Measurements from ENCODE around the gene HSBP1.

DNA sequence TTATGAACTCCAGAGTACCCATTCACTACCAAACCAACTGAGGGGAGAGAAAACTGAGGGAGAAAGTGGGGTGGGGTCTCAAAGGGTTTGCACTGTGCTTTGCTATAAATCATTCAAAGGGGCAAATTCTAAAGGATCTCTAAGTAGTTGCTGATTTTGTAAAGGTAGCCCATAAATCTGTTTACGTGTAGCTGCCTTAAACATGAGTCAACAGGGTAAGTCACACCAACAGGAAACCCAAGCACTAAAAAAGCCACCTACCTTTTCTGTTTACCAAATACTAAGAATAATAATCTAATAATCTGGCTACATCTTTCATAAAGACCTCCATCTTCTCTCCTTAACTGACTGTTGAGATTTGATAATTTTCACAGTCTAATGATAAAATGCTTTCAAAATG is 8.4 kb upstream of the HSBP1 start:
- TF ChIP-seq, protein P1, sequence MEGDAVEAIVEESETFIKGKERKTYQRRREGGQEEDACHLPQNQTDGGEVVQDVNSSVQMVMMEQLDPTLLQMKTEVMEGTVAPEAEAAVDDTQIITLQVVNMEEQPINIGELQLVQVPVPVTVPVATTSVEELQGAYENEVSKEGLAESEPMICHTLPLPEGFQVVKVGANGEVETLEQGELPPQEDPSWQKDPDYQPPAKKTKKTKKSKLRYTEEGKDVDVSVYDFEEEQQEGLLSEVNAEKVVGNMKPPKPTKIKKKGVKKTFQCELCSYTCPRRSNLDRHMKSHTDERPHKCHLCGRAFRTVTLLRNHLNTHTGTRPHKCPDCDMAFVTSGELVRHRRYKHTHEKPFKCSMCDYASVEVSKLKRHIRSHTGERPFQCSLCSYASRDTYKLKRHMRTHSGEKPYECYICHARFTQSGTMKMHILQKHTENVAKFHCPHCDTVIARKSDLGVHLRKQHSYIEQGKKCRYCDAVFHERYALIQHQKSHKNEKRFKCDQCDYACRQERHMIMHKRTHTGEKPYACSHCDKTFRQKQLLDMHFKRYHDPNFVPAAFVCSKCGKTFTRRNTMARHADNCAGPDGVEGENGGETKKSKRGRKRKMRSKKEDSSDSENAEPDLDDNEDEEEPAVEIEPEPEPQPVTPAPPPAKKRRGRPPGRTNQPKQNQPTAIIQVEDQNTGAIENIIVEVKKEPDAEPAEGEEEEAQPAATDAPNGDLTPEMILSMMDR (IDR thresholded peaks at IDR 0.05): no peak
- no peak for TF ChIP-seq POLR2AphosphoS5 (IDR thresholded peaks at IDR 0.05)
- TF ChIP-seq EP300 (IDR thresholded peaks at IDR 0.05): no peak
- TF ChIP-seq POLR2A (IDR thresholded peaks at IDR 0.05): no peak

All from sigmoid colon (tissue), 4 donors.